GM18873 (cell line): Measurements from ENCODE around the gene NRTN.
"Not testable (repeated sequence)": the region's sequence is repeated elsewhere in the genome, so short reads cannot be mapped to it uniquely, and the experiment has no call there.

Experiments used
- ATAC-seq: cut with Tn5 transposase; IDR thresholded peaks from one replicate; pipeline ENCODE4 v1.9.1; 2021; ENCODE audit warnings: mild to moderate bottlenecking, moderate library complexity, moderate number of reproducible peaks; ENCODE audit not compliant: unreplicated experiment, low FRiP score

The NRTN gene, protein sequence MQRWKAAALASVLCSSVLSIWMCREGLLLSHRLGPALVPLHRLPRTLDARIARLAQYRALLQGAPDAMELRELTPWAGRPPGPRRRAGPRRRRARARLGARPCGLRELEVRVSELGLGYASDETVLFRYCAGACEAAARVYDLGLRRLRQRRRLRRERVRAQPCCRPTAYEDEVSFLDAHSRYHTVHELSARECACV

GRCh38 chr19:5804516-5805461 is at the start of gene NRTN:
TSS of gene NRTN (plus strand) at chr19:5805067. CDS start at chr19:5824166, 19,099 bp downstream.
- ATAC-seq = no peak

GRCh38 chr19:5762608-5763217 is 42.2 kb upstream of the NRTN start:
- no peak for ATAC-seq

- no peak for ATAC-seq
Measured at GRCh38 chr19:5765220-5765619, 39.6 kb upstream of the NRTN start.

GRCh38 chr19:5767949-5768348 is 36.9 kb upstream of the NRTN start:
- no peak for ATAC-seq

- no peak for ATAC-seq
Measured at GRCh38 chr19:5772416-5772815, 32.5 kb upstream of the NRTN start.

DNA sequence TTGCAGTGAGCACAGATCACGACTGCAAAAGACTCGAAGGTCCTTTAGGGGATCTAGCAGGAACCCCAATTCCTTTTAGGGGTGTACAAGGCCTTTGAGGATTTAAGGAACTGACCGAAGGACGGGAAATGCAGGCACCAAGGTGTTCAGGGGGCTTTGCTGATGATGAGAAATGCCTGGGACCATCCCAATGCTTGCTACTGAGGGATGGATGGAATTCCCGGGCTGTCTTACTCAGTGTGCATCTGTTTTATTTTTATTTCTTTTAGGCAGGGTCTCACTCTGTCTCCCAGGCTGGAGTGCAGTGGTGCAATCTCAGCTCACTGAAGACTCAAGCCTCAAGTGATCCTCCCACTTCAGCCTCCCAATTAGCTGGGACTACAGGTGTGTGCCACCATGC is 31.6 kb upstream of the NRTN start:
- ATAC-seq = no peak

DNA sequence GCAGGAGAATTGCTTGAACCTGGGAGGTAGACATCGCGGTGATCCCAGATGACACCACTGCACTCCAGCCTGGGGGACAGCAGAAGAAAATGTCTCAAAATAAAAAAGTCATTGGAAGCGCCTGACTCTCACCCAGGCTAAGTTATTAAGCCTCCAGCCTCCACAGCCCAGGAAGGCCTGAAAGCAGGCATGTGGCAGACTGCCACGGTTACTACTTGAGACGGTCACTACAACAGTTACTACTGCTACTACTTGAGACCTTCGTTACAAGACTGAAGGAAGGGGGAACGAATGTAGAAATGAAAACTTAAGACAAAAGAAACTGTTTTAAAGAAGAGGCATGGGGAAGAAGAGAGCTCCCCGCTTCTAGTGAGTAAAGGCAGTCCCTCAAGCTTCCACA is 29.9 kb upstream of the NRTN start:
- ATAC-seq = no peak

DNA sequence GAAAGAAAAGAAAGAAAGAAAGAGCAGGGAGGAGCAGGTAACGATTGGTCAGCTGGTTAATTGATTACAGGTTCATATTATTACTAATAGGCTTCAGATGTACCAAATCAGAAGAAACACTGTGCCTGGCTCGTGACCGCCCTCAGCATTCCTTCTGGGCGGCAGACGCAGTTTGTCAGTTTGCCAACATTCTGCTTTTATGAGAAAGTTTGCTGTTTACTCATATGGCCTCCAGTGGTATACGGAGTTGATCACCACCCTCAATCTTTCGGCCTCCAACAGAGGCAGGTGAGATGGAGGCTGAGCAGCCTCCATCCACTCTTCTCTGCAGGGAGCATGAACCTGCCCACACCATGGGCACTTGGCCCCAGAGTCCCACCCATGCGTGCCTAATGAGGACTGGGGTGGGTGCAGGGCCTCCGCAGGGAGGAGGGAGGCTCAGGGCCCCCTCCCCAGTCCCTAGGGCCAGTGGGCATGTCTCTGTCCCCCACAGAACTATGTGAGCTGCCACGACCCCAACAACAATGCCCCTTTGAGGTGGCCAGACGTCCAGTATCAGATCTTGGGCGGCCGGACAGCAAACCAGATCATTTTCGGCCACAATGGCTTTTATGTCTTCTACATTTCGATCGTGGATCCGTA is 29.1 kb upstream of the NRTN start:
- ATAC-seq = no peak

- ATAC-seq = no peak
Measured at GRCh38 chr19:5778402-5778801, 26.5 kb upstream of the NRTN start.

DNA sequence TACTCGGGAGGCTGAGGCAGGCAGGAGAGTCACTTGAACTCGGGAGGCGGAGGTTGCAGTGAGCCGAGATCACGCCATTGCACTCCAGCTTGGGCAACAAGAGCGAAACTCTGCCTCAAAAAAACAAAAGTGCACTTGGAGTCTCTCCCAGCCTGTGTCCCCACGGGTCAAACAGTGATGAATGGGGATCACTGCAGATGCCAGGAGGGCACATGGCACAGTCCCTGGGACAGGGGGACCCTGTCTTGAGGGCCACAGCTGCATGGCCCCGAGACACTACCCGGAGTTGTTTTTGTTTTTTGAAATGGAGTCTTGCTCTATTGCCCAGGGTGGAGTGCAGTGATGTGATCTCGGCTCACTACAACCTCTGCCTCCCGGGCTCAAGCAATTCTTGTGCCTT is 24.0 kb upstream of the NRTN start:
- not testable (repeated sequence) for ATAC-seq

DNA sequence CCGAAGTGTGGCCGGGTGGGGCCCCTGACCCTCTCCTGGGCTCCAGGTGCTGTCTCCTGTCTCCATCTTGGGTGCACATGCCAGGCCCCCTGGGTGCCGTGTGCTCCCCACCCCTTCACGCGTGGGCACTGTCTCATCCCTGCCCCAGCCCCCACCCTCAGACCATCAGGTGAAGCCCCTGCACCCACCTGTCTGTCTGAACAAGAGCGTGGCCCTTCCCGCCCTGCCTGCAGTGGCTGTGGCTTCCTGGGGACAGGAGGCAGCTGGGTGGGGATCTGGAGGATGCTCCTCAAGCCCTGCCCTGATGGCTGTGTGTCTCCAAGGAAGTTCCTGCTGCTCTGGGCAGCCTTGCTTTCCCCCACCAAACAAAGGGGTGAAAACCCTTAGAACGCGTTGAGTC is 22.5 kb upstream of the NRTN start:
- no peak for ATAC-seq

GRCh38 chr19:5782945-5783919 is 21.6 kb upstream of the NRTN start:
- ATAC-seq = no peak

DNA sequence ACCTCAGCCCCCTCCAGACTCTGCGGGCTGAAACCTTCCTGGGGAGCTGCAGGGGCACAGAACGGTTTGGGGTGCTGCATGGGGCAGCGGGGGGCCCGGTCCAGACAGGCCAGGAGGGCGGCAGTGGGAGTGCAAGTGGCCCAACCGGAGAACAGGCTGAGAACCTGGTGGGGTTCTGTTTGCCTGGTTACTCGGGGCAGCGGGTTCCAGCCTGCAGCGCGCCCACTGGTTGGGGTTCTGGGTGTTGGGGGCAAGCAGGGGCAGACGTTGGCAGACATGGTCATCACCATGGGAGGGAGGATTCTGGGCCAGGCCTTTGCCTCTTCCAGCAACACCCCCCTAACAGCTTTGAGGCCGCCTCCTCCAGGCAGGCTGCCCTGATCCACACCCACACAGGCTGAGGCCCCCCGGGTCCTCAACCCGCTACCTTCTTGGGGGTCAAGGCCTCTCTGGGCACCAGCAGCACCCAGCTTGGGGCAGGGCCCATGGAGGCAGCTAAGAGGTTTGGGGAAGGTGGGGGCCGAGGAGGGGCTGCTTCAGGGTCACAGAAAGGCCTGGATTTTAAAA is 20.2 kb upstream of the NRTN start, which contains the start of gene PRR22:
Gene PRR22, minus strand, starts transcription at position 166 of the 567 bp plus-strand sequence. Its CDS starts 86 bp downstream, at position 80.
- no peak for ATAC-seq

GRCh38 chr19:5785423-5785822 is 19.4 kb upstream of the NRTN start:
- no peak for ATAC-seq

DNA sequence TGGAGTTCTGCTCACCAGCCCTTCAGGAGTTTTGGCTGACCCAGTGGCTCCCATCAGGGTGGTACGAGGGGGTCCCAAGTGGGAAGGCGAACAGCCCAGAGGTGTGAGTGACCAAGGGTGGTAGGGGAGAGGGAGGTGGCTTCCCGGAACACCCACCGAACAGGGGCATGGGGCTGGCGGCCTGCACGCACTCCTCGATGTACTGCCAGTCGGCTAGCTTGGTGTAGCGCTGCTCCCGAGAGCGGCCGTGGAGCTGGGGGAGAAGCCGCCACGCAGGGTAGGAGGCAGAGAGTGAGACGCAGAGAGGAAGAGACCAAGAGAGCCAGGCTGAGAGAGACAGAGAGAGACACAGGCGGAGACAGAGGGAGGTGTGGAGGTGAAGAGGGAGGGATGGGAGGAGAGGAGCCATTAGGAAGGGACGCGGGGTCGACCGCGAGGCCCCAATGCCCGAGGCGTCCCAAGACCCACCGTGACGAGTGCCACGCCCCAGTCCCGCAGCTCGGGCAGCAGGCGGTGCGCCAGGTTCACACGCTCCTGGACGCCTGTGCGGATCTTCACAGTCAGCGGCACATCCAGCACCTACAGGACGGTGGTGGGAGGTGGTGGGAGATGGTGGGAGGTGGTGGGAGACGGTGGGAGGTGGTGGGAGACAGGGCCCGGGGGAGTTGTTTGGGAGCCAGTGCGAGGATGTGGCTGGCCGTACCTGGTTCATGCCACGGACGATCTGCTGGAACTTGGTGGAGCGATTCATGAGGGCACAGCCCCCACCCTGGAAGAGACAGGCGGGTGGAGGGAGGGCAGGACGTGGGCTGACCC is 18.1 kb upstream of the NRTN start:
- ATAC-seq = no peak

- ATAC-seq = no peak
Measured at GRCh38 chr19:5787409-5788182, 17.3 kb upstream of the NRTN start.

DNA sequence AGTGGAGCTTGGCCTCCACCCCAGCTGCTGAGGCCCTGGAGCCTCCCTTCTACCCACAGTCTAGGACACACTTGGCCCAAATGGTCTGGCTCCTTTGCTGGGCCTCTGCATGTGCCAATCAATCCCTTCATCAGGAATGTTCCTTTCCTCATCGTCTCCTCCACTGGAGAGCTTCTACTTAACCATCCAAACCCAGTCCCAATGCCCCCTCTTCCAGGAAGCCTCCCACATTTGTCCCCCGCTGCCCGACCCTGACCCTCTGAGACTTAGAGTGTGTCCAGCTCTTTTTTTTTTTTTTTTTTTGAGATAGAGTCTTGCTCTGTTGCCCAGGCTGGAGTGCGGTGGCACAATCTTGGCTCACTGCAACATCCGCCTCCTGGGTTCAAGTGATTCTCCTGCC is 16.4 kb upstream of the NRTN start:
- ATAC-seq = no peak

DNA sequence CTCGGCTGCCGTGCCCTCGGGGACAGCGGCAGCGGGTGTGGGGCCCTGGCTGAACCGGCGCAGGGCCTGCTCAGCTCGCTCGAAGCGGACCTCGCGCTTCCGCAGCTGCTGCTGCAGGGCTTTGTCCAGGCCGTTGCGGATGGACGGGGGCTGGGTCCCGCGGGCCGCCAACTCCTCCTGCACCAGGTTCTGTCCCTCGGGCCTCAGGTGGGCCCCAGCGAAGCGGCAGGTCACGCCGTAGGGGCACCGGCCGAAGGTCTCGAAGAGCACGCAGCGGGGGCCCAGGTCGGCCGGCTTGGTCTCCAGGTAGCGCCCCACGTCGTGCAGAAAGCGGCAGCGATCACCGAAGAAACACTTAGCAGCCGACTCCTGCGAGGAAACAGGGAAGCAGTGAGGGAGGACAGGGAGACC is 15.5 kb upstream of the NRTN start:
- ATAC-seq = no peak
